HUDEP-2 (cell line): ENCODE data around the gene TNFRSF19.

Source experiments
- DNase-seq, 76 experiments: peaks; one replicate each; lab custom pipeline; 2025; ENCODE audit not compliant: unreplicated experiment in 76 of 76; lab: John Stamatoyannopoulos, UW

Gene TNFRSF19

GRCh38 chr13:23626700-23627099 is 56.5 kb downstream of the TNFRSF19 start:
- DNase-seq, result no peak

DNA sequence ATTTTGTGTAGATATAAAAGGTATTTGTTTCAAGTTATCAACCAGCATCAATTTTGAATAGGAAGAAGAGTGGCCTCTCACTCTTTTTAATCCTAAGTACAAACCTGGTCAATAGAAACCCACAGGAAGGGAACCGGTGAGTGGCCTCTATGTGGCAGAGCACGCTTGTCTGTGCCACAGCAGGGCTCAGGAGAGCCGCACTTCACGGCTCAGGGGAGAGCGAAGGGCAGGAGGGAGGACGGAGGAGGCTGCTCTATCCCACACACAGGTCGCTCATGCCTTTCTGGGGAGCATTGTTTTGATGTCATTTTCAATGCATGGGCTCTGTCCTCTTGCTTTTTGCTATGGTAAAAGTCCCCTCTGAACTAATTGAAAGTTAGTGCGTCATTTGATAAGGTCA is 57.2 kb downstream of the TNFRSF19 start:
- no peak for DNase-seq

- DNase-seq, result no peak
Observed at GRCh38 chr13:23628250-23628649, 58.0 kb downstream of the TNFRSF19 start.

GRCh38 chr13:23628765-23629565 is 58.8 kb downstream of the TNFRSF19 start:
- DNase-seq, result no peak

DNA sequence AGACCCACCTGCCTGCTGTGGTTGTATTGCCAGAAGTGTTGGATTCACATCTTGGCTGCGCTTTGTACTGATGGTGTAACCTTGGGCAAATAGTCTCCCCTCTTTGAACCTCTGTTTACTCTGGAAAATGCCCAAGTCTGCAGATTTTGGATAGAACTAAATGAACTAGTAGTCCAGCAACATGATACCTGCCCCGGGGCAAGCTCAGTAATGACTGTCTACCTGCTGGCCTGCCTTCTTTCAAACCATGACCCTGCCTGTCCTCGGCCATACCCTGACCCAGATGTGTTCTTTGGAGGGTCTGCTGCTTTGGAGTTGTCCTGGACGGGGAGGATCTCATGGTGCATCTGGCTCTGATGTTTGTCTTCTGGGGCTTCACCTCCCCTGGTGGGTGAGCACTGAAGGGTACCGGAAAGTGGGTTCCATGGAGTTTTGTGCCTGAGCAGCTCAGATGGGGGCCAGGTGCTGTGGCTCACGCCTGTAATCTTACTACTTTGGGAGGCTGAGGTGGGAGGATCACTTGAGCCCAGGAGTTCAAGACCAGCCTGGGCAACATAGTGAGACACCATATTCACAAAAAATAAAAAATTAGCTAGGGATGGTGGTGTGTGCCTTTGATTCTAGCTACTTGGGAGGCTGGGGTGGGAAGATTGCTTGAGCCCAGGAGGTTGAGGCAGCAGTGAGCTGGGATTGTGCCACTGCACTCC is 59.5 kb downstream of the TNFRSF19 start:
- DNase-seq, result no peak

DNA sequence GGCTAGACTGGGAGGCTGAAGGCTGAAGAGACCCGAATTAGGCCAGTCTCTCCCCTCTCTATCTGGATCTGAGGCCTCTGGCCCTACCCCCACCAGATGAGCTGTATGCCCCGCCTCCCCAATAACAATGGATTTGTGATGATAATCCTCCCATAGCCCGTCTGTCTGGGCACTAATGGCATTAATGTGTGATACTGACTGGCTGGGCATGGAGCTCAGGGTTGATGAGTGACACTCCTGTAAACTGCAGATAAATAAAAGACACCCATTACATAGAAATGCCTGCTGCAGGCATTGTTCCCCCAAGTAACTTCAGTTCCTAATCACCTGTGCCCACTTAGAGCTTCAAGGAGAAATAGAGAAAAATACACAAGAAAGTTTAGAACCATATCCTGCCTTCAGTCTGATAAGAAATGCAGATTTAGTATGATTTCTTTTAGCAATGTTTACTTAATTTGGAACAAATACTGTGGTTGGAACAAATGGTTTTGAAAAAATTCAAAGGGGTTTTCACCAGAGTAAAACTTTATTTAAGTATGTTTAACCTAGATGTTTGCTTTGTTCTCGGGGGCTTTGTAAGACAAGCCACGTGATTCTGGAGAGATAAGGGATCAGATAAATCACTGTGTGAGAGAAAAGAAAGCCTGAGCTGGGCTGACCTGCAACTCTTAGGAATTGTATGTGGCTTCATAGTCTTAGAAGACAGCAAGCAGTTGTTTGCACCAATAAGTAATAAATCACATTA is 60.3 kb downstream of the TNFRSF19 start:
- peak in 1 of 76 experiments; percentile 12 for DNase-seq

- no peak for DNase-seq
Observed at GRCh38 chr13:23631311-23632047, 61.3 kb downstream of the TNFRSF19 start.

GRCh38 chr13:23632048-23632582 is 61.9 kb downstream of the TNFRSF19 start:
- DNase-seq, result no peak

GRCh38 chr13:23632741-23633140 is 62.5 kb downstream of the TNFRSF19 start:
- no peak for DNase-seq

GRCh38 chr13:23634897-23635296 is 64.7 kb downstream of the TNFRSF19 start:
- DNase-seq, result no peak

GRCh38 chr13:23636360-23636759 is 66.1 kb downstream of the TNFRSF19 start:
- no peak for DNase-seq

- DNase-seq, result no peak
Observed at GRCh38 chr13:23637829-23638228, 67.6 kb downstream of the TNFRSF19 start.

- no peak for DNase-seq
Observed at GRCh38 chr13:23639674-23640073, 69.5 kb downstream of the TNFRSF19 start.

- no peak for DNase-seq
Observed at GRCh38 chr13:23642110-23642509, 71.9 kb downstream of the TNFRSF19 start.

DNA sequence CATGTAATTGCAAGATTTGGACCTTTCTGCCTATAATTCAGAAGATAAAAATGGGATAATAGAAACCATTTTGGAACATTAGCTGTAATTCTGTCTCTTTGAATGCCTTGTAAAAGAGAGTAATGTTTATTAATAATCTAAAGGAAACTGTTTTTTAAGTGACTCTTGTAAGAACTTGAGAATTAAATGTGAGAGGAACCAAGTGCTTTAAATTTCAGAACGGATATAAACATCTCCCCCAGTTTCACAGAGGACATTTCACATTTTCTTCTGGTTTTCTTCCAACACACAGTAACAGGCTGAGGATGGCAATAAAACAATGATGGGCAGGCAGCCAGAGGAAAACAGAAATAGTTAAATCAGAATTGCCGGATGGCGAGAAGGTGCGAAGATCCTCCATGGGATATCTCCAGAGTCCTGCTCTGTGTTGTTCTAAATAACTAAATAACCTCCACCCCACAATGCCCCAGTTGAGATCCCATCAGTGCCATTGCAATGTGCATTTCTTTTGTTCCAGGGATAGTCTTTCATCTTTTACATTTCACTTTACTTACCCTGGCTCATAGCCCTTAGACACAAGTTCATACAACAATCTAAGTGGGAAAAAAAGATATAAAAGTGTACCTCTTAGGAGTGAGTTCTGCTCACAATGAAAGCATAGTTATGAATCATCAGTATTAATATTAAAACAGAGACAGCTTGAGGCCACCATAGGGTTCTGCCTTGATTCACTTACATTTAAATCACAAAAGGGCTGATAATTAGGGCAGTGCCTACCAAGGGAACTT is 73.3 kb downstream of the TNFRSF19 start:
- no peak for DNase-seq

- no peak for DNase-seq
Observed at GRCh38 chr13:23644126-23644419, 73.9 kb downstream of the TNFRSF19 start.

- DNase-seq, result no peak
Observed at GRCh38 chr13:23644527-23645138, 74.4 kb downstream of the TNFRSF19 start.

DNA sequence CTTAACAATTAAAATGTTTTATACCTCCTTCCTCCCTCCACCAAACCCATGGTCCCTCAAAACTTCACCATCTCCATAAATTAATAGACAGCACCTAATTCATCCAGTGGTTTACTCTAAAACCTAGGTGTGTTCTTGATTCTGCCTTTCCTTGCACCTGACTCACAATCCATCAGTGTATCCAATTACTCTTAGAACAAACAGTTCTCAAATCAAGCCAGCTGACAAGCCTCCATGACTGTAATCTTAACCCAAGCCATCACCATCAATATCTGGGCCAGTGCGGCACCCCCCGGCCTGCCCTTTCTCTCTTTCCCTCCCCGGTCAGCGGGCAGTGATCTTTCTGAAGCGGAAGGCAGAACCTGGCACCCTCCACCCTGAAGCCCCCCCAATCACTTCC is 75.6 kb downstream of the TNFRSF19 start:
- DNase-seq, result no peak

DNA sequence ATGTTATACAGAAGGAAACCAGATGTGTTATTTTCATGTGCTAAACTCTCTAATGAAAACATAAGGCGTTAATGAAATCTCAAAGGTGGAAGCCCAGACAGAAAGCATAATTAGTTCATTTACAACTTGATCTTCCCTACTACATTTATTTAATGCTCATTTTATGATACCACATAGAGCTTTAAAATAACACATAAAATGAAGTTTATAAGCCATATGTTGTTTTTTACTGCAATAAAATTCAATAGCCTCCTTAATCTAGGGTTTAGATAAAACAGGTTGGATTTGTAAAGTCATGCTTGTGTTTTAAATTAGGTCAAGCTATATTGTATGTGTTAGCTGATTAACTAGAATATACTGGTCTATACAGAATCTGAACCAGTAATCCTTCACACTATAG is 81.2 kb downstream of the TNFRSF19 start:
- DNase-seq, result no peak

DNA sequence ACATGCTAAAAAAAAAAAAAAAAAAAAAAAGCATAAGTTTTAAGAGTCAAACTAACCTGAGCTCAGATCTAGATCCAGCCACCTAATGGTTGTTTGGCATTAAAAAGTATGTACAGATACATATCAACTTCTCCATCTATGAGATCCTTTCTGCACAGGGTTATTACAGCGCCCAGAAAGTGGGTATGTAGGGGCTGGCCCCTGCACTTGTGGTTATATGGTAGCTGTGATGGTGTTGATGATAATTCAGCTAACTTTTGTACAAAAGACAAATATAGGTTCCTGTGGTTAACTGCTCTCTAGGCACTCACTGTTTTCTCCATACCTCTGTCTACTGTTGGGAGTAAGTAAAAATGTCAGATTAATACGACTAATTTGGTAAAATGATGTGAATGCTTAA is 81.7 kb downstream of the TNFRSF19 start:
- DNase-seq, result no peak
